Lower leg skin (tissue), 3 donors: Measurements from ENCODE around the gene PRKCQ.

Source experiments
- CTCF ChIP-seq, 3 donors: fragments of 450-650 bp; IDR thresholded peaks; one replicate each; pipeline ENCODE4 v1.5.1; 2016; ENCODE audit warnings: antibody characterized with exemption in 3 of 3, mild to moderate bottlenecking in 3 of 3, moderate library complexity in 2 of 3
- POLR2A ChIP-seq, 2 donors: fragments of 450-650 bp; IDR thresholded peaks; one replicate each; pipeline ENCODE4 v1.6.1; 2016 to 2017; ENCODE audit warnings: antibody characterized with exemption in 2 of 2, mild to moderate bottlenecking in 1 of 2, moderate library complexity in 1 of 2

- TF ChIP-seq CTCF (IDR thresholded peaks at IDR 0.05) (no peak), POLR2A (IDR thresholded peaks at IDR 0.05) (no peak)
Observed at GRCh38 chr10:6407034-6407721, 172.9 kb downstream of the PRKCQ start.
